GM23338 (cell line): ENCODE results near the gene AATF. TPM values are rescaled to one million over a fixed set of nuclear protein-coding genes. Genes with fewer than 3 reads are reported as not detected.

Experiments used
- ATAC-seq: fragments of 200-7000 bp; cut with Tn5 transposase; 3 replicates; pipeline ENCODE4 v1.9.1; 2020
- DNase-seq: peaks from one replicate; pipeline ENCODE4 v3.0.0-alpha.2; 2015; ENCODE audit warnings: low spot score
- H2AFZ ChIP-seq: fragments of 200-600 bp; sonication (generic); 2 replicates; pipeline ENCODE4 v1.8.0; 2016; ENCODE audit warnings: antibody characterized with exemption, mild to moderate bottlenecking, moderate library complexity
- H3F3A ChIP-seq: fragments of 200-600 bp; sonication (generic); replicated peaks from 2 replicates; pipeline ENCODE4 v1.8.0; 2017; ENCODE audit warnings: antibody characterized with exemption, mixed run types, low read depth
- H3K27ac ChIP-seq: fragments of 200-600 bp; sonication (generic); 2 replicates; pipeline ENCODE4 v1.6.1; 2016; ENCODE audit warnings: low read depth
- H3K27me3 ChIP-seq: fragments of 200-600 bp; sonication (generic); 2 replicates; pipeline ENCODE4 v1.8.0; 2016; ENCODE audit warnings: mild to moderate bottlenecking, mixed run types, moderate library complexity; ENCODE audit not compliant: insufficient read depth
- H3K36me3 ChIP-seq: fragments of 200-600 bp; sonication (generic); 2 replicates; pipeline ENCODE4 v1.8.0; 2016; ENCODE audit warnings: mild to moderate bottlenecking; ENCODE audit not compliant: insufficient read depth
- H3K4me1 ChIP-seq: fragments of 200-600 bp; sonication (generic); 2 replicates; pipeline ENCODE4 v1.8.0; 2016; ENCODE audit warnings: mild to moderate bottlenecking, moderate library complexity; ENCODE audit not compliant: insufficient read depth
- H3K4me2 ChIP-seq: fragments of 200-600 bp; sonication (generic); 2 replicates; pipeline ENCODE4 v1.7.1; 2017; ENCODE audit warnings: mixed run types
- H3K4me3 ChIP-seq: fragments of 200-600 bp; sonication (generic); 2 replicates; pipeline ENCODE4 v1.6.1; 2016; ENCODE audit warnings: mixed run types
- H3K79me2 ChIP-seq: fragments of 200-600 bp; sonication (generic); replicated peaks from 2 replicates; pipeline ENCODE4 v1.8.0; 2017; ENCODE audit warnings: mild to moderate bottlenecking; ENCODE audit not compliant: insufficient read depth
- H3K9me2 ChIP-seq: fragments of 200-600 bp; sonication (generic); 2 replicates; pipeline ENCODE4 v1.8.0; 2017; ENCODE audit not compliant: insufficient read depth
- H4K20me1 ChIP-seq: fragments of 200-600 bp; sonication (generic); replicated peaks from 2 replicates; pipeline ENCODE4 v1.8.0; 2017; ENCODE audit warnings: mild to moderate bottlenecking; ENCODE audit not compliant: insufficient read depth
- H3K27ac Mint-ChIP-seq: 2 replicates; pipeline ENCODE4 v1.8.0; 2020; ENCODE audit warnings: inconsistent platforms, mild to moderate bottlenecking, moderate library complexity, mixed read lengths
- H3K27me3 Mint-ChIP-seq: 3 replicates; pipeline ENCODE4 v1.8.0; 2022; ENCODE audit warnings: low read depth, mild to moderate bottlenecking, moderate library complexity, mixed read lengths, inconsistent platforms; ENCODE audit not compliant: insufficient read depth, poor library complexity
- H3K36me3 Mint-ChIP-seq: 3 replicates; pipeline ENCODE4 v1.8.0; 2021; ENCODE audit warnings: low read depth, mild to moderate bottlenecking, inconsistent platforms, moderate library complexity, mixed read lengths
- H3K4me1 Mint-ChIP-seq: 3 replicates; pipeline ENCODE4 v1.8.0; 2020; ENCODE audit warnings: mild to moderate bottlenecking, inconsistent platforms, mixed read lengths
- H3K4me3 Mint-ChIP-seq: 3 replicates; pipeline ENCODE4 v1.8.0; 2021; ENCODE audit warnings: moderate library complexity, mild to moderate bottlenecking, inconsistent platforms, mixed read lengths
- H3K9me3 Mint-ChIP-seq: 3 replicates; pipeline ENCODE4 v1.8.0; 2020; ENCODE audit warnings: moderate library complexity, mild to moderate bottlenecking, inconsistent platforms, mixed read lengths
- CREB1 ChIP-seq: fragments of 250-450 bp; sonication (Bioruptor Pico); IDR thresholded peaks from 2 replicates; pipeline ENCODE4 v1.5.0; 2020; ENCODE audit warnings: low read depth, mild to moderate bottlenecking, moderate library complexity
- EZH2 ChIP-seq: fragments of 200-600 bp; sonication (generic); IDR thresholded peaks from one replicate; pipeline ENCODE4 v1.8.0; 2017; ENCODE audit warnings: antibody characterized with exemption, mild to moderate bottlenecking, low read depth; ENCODE audit not compliant: unreplicated experiment
- EZH2phosphoT487 ChIP-seq: fragments of 200-600 bp; sonication (generic); IDR thresholded peaks from one replicate; pipeline ENCODE4 v1.8.1; 2018; ENCODE audit warnings: antibody characterized with exemption; ENCODE audit not compliant: unreplicated experiment
- JUNB ChIP-seq: IDR thresholded peaks from one replicate; pipeline ENCODE4 v1.6.1; 2016; ENCODE audit warnings: antibody characterized with exemption; ENCODE audit not compliant: unreplicated experiment
- POLR2AphosphoS5 ChIP-seq: IDR thresholded peaks from 2 replicates; pipeline ENCODE4 v1.6.1; 2016; ENCODE audit warnings: antibody characterized with exemption, low read depth
- STAT1 ChIP-seq: IDR thresholded peaks from one replicate; pipeline ENCODE4 v1.6.1; 2016; ENCODE audit warnings: antibody characterized with exemption; ENCODE audit not compliant: unreplicated experiment
- ZNF114 ChIP-seq: fragments of 250-450 bp; sonication (Bioruptor Pico); IDR thresholded peaks from 2 replicates; pipeline ENCODE4 v1.5.0; 2020; ENCODE audit warnings: mild to moderate bottlenecking, moderate library complexity
- ZNF331 ChIP-seq: fragments of 250-450 bp; sonication (Bioruptor Pico); IDR thresholded peaks from 2 replicates; pipeline ENCODE4 v1.5.0; 2020; ENCODE audit warnings: low read depth, mild to moderate bottlenecking, moderate library complexity
- ZNF462 ChIP-seq: fragments of 250-450 bp; sonication (Bioruptor Pico); IDR thresholded peaks from 2 replicates; pipeline ENCODE4 v1.5.0; 2020; ENCODE audit warnings: mild to moderate bottlenecking, moderate library complexity
- polyA plus RNA-seq: library from polyadenylated mRNA; unstranded; fragments of >200 nt; fragmentation: Nextera tagmentation; extraction: Ambion mirVana; gene quantifications from 2 replicates; pipeline ENCODE4 v1.2.1, GENCODE V29; 2016
- total RNA-seq: library from RNA; depleted of rRNA; stranded (reverse); fragments of >200 nt; shearing (Covaris generic); gene quantifications from 2 replicates; pipeline ENCODE4 v1.2.3, GENCODE V29; 2014
- TF ChIP-seq, protein P1 (sequence below): IDR thresholded peaks from 2 replicates; pipeline ENCODE4 v1.6.1; 2016; ENCODE audit warnings: antibody characterized with exemption

Gene AATF
- total and polyA plus RNA-seq, 2 experiments from 2014 or later = 40.2 to 71.2 TPM

- TF ChIP-seq CREB1 (CRISPR knock-in tag) (no peak), JUNB (no peak), ZNF331 (no peak), ZNF114 (CRISPR knock-in tag) (no peak)
- TF ChIP-seq, protein P1, sequence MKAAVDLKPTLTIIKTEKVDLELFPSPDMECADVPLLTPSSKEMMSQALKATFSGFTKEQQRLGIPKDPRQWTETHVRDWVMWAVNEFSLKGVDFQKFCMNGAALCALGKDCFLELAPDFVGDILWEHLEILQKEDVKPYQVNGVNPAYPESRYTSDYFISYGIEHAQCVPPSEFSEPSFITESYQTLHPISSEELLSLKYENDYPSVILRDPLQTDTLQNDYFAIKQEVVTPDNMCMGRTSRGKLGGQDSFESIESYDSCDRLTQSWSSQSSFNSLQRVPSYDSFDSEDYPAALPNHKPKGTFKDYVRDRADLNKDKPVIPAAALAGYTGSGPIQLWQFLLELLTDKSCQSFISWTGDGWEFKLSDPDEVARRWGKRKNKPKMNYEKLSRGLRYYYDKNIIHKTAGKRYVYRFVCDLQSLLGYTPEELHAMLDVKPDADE = no peak
- no peak for DNase-seq
- ATAC-seq = no peak
These were observed 38.2 kb upstream of the AATF start for GRCh38 chr17:36910513-36910912.

GRCh38 chr17:36911001-36911400, 37.8 kb upstream of the AATF start:
- Histone ChIP-seq H3K27ac (no peak overlapping the region), H2AFZ (no peak overlapping the region), H3K4me1 (no peaks in the 10 kb centered on the region), H3K36me3 (no peaks in the 10 kb centered on the region), H3F3A (no peaks in the 10 kb centered on the region), H3K79me2 (no peaks in the 10 kb centered on the region), H3K4me3 (no peak overlapping the region), H3K9me2 (no peaks in the 10 kb centered on the region), H4K20me1 (no peaks in the 10 kb centered on the region), H3K4me2 (no peak overlapping the region), H3K27me3 (no peaks in the 10 kb centered on the region)
- Mint-ChIP-seq H3K9me3 (no peaks in the 10 kb centered on the region), H3K27ac (no peak overlapping the region), H3K4me3 (no peak overlapping the region), H3K4me1 (peaks cover 2% of the 10 kb centered on the region; the same call in 1 of the 3 replicates), H3K27me3 (peaks cover 12% of the 10 kb centered on the region), H3K36me3 (no peaks in the 10 kb centered on the region)
- TF ChIP-seq ZNF114 (CRISPR knock-in tag) (no peak), STAT1 (no peak), ZNF462 (CRISPR knock-in tag) (no peak), EZH2 (no peak), EZH2phosphoT487 (no peak), ZNF331 (no peak), POLR2AphosphoS5 (no peak)
- ATAC-seq (no peak), DNase-seq (no peak)

More at GRCh38 chr17:36910513-36910912, 38.2 kb upstream of the AATF start:
- Histone ChIP-seq H3K27me3 (no peaks in the 10 kb centered on the region), H3K4me2 (no peak overlapping the region), H3K9me2 (no peaks in the 10 kb centered on the region), H3K27ac (no peak overlapping the region), H2AFZ (no peak overlapping the region), H3K36me3 (no peaks in the 10 kb centered on the region), H3F3A (no peaks in the 10 kb centered on the region), H4K20me1 (no peaks in the 10 kb centered on the region), H3K79me2 (no peaks in the 10 kb centered on the region), H3K4me3 (no peak overlapping the region), H3K4me1 (no peaks in the 10 kb centered on the region)
- H3K27ac Mint-ChIP-seq = no peak overlapping the region
- H3K4me3 Mint-ChIP-seq = no peak overlapping the region
- H3K4me1 Mint-ChIP-seq = peaks cover 2% of the 10 kb centered on the region; the same call in 1 of the 3 replicates
- peaks cover 12% of the 10 kb centered on the region for H3K27me3 Mint-ChIP-seq
- H3K9me3 Mint-ChIP-seq = no peaks in the 10 kb centered on the region
- H3K36me3 Mint-ChIP-seq = no peaks in the 10 kb centered on the region
